Measurements from ENCODE around the gene TNNI2.

TNNI2 gene

DNA sequence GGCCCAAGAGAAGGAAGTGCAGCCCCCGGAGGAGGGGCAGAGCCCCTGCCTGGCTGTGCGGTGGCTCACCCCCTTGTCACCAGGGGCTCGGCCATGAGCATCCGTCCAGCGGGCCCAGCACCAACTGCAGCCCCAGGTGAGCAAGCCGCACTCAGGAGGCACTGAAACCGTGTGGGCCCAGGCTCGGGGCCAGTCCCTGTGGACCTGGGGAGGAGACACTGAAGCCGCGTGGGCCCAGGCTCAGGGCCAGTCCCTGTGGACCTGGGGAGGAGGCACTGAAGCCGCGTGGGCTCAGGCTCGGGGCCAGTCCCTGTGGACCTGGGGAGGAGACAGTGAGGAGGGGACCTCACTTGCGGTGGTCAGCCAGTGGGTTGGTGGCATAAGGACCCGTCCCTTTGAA, 28.0 kb downstream of the TNNI2 start:
- TF ChIP-seq ZBTB7A (IDR thresholded peaks at IDR 0.05; ENCODE audit: low read depth) (no peak), CEBPB (IDR thresholded peaks at IDR 0.05) (no peak), TAF1 (IDR thresholded peaks at IDR 0.05; ENCODE audit: low read depth) (no peak), CREB1 (IDR thresholded peaks at IDR 0.05; ENCODE audit: low read depth) (no peak), RAD21 (IDR thresholded peaks at IDR 0.05; ENCODE audit: low read depth) (no peak), TCF12 (IDR thresholded peaks at IDR 0.05; ENCODE audit: low read depth) (no peak), EGR1 (IDR thresholded peaks at IDR 0.05) (no peak), TEAD4 (IDR thresholded peaks at IDR 0.05) (no peak), EP300 (IDR thresholded peaks at IDR 0.05; ENCODE audit: borderline replicate concordance) (no peak), YY1 (IDR thresholded peaks at IDR 0.05; ENCODE audit: low read depth) (no peak), NFIC (IDR thresholded peaks at IDR 0.05) (no peak), FOXM1 (IDR thresholded peaks at IDR 0.05; ENCODE audit: borderline replicate concordance, low read depth) (no peak)
- TF ChIP-seq, protein P1, sequence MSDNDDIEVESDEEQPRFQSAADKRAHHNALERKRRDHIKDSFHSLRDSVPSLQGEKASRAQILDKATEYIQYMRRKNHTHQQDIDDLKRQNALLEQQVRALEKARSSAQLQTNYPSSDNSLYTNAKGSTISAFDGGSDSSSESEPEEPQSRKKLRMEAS (IDR thresholded peaks at IDR 0.05), result no peak
- TF ChIP-seq, protein P2, sequence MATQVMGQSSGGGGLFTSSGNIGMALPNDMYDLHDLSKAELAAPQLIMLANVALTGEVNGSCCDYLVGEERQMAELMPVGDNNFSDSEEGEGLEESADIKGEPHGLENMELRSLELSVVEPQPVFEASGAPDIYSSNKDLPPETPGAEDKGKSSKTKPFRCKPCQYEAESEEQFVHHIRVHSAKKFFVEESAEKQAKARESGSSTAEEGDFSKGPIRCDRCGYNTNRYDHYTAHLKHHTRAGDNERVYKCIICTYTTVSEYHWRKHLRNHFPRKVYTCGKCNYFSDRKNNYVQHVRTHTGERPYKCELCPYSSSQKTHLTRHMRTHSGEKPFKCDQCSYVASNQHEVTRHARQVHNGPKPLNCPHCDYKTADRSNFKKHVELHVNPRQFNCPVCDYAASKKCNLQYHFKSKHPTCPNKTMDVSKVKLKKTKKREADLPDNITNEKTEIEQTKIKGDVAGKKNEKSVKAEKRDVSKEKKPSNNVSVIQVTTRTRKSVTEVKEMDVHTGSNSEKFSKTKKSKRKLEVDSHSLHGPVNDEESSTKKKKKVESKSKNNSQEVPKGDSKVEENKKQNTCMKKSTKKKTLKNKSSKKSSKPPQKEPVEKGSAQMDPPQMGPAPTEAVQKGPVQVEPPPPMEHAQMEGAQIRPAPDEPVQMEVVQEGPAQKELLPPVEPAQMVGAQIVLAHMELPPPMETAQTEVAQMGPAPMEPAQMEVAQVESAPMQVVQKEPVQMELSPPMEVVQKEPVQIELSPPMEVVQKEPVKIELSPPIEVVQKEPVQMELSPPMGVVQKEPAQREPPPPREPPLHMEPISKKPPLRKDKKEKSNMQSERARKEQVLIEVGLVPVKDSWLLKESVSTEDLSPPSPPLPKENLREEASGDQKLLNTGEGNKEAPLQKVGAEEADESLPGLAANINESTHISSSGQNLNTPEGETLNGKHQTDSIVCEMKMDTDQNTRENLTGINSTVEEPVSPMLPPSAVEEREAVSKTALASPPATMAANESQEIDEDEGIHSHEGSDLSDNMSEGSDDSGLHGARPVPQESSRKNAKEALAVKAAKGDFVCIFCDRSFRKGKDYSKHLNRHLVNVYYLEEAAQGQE (IDR thresholded peaks at IDR 0.05; ENCODE audit: low read depth), result no peak

DNA sequence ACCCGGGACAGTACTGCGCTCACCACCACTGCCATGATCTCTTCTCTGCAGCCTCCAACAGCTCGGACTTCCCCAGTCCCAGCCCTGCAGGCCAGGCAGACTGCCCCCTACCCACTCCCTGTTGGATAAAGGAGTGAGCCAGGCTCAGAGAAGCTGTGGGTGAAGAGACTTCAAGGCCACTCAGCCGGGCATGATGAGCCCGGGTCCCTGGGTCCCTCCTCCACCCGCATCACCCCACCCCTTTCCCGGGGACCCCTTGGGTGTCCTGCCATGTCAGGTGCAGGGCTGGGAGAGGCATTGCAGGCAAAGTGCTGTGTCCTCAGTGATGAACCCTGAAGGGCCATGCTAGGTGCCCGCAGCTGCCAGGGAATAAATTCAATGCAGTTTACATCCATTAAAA, 28.6 kb downstream of the TNNI2 start:
- TF ChIP-seq FOXM1 (IDR thresholded peaks at IDR 0.05; ENCODE audit: borderline replicate concordance, low read depth) (no peak), TCF12 (IDR thresholded peaks at IDR 0.05; ENCODE audit: low read depth) (no peak), EGR1 (IDR thresholded peaks at IDR 0.05) (no peak), CEBPB (IDR thresholded peaks at IDR 0.05) (no peak)
- TF ChIP-seq, protein P2 (IDR thresholded peaks at IDR 0.05; ENCODE audit: low read depth), result no peak
- TF ChIP-seq, protein P1 (IDR thresholded peaks at IDR 0.05), result no peak

DNA sequence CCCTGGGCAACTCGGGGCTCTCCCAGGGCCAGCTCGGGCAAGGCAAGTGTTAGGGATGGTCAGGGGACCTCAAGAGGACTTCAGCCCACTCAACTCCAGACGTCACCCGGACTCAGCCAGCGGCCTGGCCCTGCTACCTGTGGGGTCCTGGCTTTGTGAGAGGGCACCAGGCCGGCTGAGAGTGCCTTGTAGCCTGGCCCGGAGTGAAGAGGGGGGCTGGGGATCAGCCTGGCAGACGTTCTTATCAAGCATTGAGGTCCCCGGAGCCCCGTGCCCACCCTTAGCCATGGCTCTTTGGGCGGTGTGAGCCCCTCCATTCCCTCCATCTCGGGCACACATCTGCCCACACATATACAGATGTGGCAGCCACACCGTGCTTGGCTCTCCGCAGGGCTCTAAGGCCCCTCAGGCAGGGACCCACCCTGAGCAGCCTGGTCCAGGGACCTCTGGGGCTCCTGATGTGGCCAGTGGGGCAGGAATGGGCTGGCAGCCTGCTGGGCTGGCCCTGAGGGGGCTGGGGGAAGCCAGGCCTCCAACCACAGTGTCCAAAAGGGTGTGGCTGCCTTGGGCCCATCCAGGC, 29.4 kb downstream of the TNNI2 start:
- TF ChIP-seq RAD21 (IDR thresholded peaks at IDR 0.05; ENCODE audit: low read depth) (no peak), NFIC (IDR thresholded peaks at IDR 0.05) (no peak), EGR1 (IDR thresholded peaks at IDR 0.05) (no peak), CREB1 (IDR thresholded peaks at IDR 0.05; ENCODE audit: low read depth) (no peak), CEBPB (IDR thresholded peaks at IDR 0.05) (no peak), TEAD4 (IDR thresholded peaks at IDR 0.05) (no peak), EP300 (IDR thresholded peaks at IDR 0.05; ENCODE audit: borderline replicate concordance) (no peak), ZBTB7A (IDR thresholded peaks at IDR 0.05; ENCODE audit: low read depth) (no peak), TCF12 (IDR thresholded peaks at IDR 0.05; ENCODE audit: low read depth) (no peak), YY1 (IDR thresholded peaks at IDR 0.05; ENCODE audit: low read depth) (no peak), FOXM1 (IDR thresholded peaks at IDR 0.05; ENCODE audit: borderline replicate concordance, low read depth) (no peak), TAF1 (IDR thresholded peaks at IDR 0.05; ENCODE audit: low read depth) (no peak)
- TF ChIP-seq, protein P2 (IDR thresholded peaks at IDR 0.05; ENCODE audit: low read depth), result no peak
- TF ChIP-seq, protein P1 (IDR thresholded peaks at IDR 0.05), result no peak
- TF ChIP-seq, protein P3, sequence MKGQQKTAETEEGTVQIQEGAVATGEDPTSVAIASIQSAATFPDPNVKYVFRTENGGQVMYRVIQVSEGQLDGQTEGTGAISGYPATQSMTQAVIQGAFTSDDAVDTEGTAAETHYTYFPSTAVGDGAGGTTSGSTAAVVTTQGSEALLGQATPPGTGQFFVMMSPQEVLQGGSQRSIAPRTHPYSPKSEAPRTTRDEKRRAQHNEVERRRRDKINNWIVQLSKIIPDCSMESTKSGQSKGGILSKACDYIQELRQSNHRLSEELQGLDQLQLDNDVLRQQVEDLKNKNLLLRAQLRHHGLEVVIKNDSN (IDR thresholded peaks at IDR 0.05), result no peak

DNA sequence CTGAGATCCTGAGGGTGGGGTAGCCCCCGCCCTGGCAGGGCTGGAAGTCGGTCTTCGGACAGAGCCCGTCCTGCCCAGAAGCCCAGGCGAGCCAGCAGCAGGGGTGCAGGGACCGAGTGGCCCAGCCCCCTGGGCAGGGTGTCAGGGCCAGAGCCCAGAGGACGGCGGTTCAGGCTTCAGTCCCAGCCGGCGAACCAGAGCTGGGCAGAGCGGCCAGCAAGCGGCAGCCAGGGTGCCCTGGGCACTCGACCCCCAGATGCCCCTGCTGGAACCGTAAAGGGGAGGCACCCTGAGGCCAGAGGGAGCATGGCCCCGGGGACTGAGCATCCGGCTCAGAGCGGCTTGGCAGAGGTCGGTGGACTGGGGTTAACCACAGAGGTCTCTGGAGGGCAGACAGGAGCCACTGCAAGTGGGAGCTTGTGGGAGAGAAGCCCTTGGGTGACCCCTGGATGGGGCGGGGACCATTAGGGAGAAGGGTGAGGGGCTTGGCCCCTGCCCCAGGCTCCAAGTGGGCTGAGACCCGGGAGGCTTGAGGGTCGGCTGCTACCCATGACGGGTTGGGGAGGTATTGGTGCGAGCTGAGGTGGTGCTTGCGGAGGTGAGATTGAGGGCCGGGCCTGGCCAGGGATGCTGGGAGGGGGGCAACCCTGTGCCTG, 30.0 kb downstream of the TNNI2 start:
- TF ChIP-seq CEBPB (IDR thresholded peaks at IDR 0.05) (no peak), YY1 (IDR thresholded peaks at IDR 0.05; ENCODE audit: low read depth) (no peak), TAF1 (IDR thresholded peaks at IDR 0.05; ENCODE audit: low read depth) (no peak)
- TF ChIP-seq, protein P1 (IDR thresholded peaks at IDR 0.05), result no peak
